ENCODE data around the gene CELF5.

GRCh38 chr19:3238066-3238561 lies 13.7 kb downstream of the CELF5 start:
- TF ChIP-seq CTCF (IDR thresholded peaks at IDR 0.05) (no peak), POLR2A (IDR thresholded peaks at IDR 0.05) (no peak)

Data from right lobe of liver (tissue), 4 donors.